SU-DHL-6 (cell line): Measurements from ENCODE around the gene RFXAP.
"Not testable (repeated sequence)": the region's sequence is repeated elsewhere in the genome, so short reads cannot be mapped to it uniquely, and the experiment has no call there.

ENCODE experiments used
- H2AFZ ChIP-seq: fragments of 200-600 bp; sonication (generic); 2 replicates; pipeline ENCODE4 v1.6.1; 2014; ENCODE audit warnings: low read depth, mild to moderate bottlenecking, moderate library complexity, mixed read lengths, antibody characterized with exemption, low read length; ENCODE audit not compliant: severe bottlenecking
- H3F3A ChIP-seq: fragments of 200-600 bp; shearing (Covaris generic); 2 replicates; pipeline ENCODE4 v1.6.0; 2016; ENCODE audit warnings: antibody characterized with exemption, mild to moderate bottlenecking; ENCODE audit not compliant: insufficient read depth
- H3K27ac ChIP-seq: fragments of 200-600 bp; sonication (generic); 2 replicates; pipeline ENCODE4 v1.5.1; 2016; ENCODE audit warnings: low read depth, mild to moderate bottlenecking, low read length, moderate library complexity, mixed read lengths
- H3K27me3 ChIP-seq: fragments of 200-600 bp; sonication (generic), shearing (Covaris generic); 2 replicates; pipeline ENCODE4 v1.6.0; 2014; ENCODE audit warnings: mild to moderate bottlenecking, low read length
- H3K36me3 ChIP-seq: fragments of 200-600 bp; sonication (generic); 2 replicates; pipeline ENCODE4 v1.6.1; 2014; ENCODE audit warnings: mild to moderate bottlenecking, low read length, mixed read lengths
- H3K4me2 ChIP-seq: fragments of 300-600, 200-600 bp; shearing (Covaris generic), sonication (generic); 2 replicates; pipeline ENCODE4 v1.6.0; 2014; ENCODE audit warnings: low read length, low read depth, mild to moderate bottlenecking; ENCODE audit not compliant: poor library complexity, severe bottlenecking
- H3K4me3 ChIP-seq: fragments of 200-600 bp; sonication (generic); 2 replicates; pipeline ENCODE4 v1.5.1; 2014; ENCODE audit warnings: antibody characterized with exemption, low read length, mild to moderate bottlenecking, mixed read lengths; ENCODE audit not compliant: insufficient read depth, poor library complexity, severe bottlenecking
- H3K79me2 ChIP-seq: fragments of 200-600 bp; sonication (generic); 2 replicates; pipeline ENCODE4 v1.6.1; 2014; ENCODE audit warnings: mild to moderate bottlenecking, low read length, moderate library complexity; ENCODE audit not compliant: insufficient read depth
- H3K9ac ChIP-seq: fragments of 200-600 bp; sonication (generic); 2 replicates; pipeline ENCODE4 v1.7.0; 2014; ENCODE audit warnings: mild to moderate bottlenecking, low read length
- H3K9me2 ChIP-seq: fragments of 200-600 bp; sonication (generic); replicated peaks from 2 replicates; pipeline ENCODE4 v1.6.1; 2014; ENCODE audit warnings: low read length; ENCODE audit not compliant: insufficient read depth
- H3K9me3 ChIP-seq: fragments of 200-600 bp; sonication (generic); 2 replicates; pipeline ENCODE4 v1.6.1; 2014; ENCODE audit warnings: low read length, mixed read lengths; ENCODE audit not compliant: insufficient read depth
- H4K20me1 ChIP-seq: fragments of 200-600 bp; sonication (generic); 2 replicates; pipeline ENCODE4 v1.6.1; 2014; ENCODE audit warnings: low read depth, mild to moderate bottlenecking, antibody characterized with exemption, low read length, moderate library complexity, mixed read lengths
- CTCF ChIP-seq: fragments of 200-600 bp; sonication (generic); IDR thresholded peaks from one replicate; pipeline ENCODE4 v1.5.1; 2017; ENCODE audit warnings: antibody characterized with exemption, mild to moderate bottlenecking, low read length, moderate library complexity; ENCODE audit not compliant: insufficient read depth, poor library complexity, severe bottlenecking
- EZH2phosphoT487 ChIP-seq: fragments of 200-600 bp; sonication (generic), shearing (Covaris generic); conservative IDR thresholded peaks from 2 replicates; pipeline ENCODE4 v1.6.1; 2018; ENCODE audit warnings: mild to moderate bottlenecking, antibody characterized with exemption, low read length, moderate library complexity, mixed read lengths

The RFXAP gene

GRCh38 chr13:36778083-36778671 is 40.8 kb upstream of the RFXAP start:
- Histone ChIP-seq H2AFZ (no peak overlapping the region), H3K4me3 (no peak overlapping the region), H3K9me2 (no peaks in the 10 kb centered on the region), H3K27ac (no peak overlapping the region), H3K9me3 (no peaks in the 10 kb centered on the region), H3K79me2 (no peaks in the 10 kb centered on the region), H3K4me2 (no peak overlapping the region), H3K9ac (no peak overlapping the region), H3F3A (no peaks in the 10 kb centered on the region), H3K36me3 (no peaks in the 10 kb centered on the region), H3K27me3 (no peaks in the 10 kb centered on the region), H4K20me1 (no peaks in the 10 kb centered on the region)
- no peak for TF ChIP-seq EZH2phosphoT487
- no peak for TF ChIP-seq CTCF

GRCh38 chr13:36783890-36784289 is 35.1 kb upstream of the RFXAP start:
- no peaks in the 10 kb centered on the region for H3K79me2 ChIP-seq
- H3K4me3 ChIP-seq, result no peak overlapping the region
- H3K27me3 ChIP-seq, result no peaks in the 10 kb centered on the region
- H3K9me2 ChIP-seq, result no peaks in the 10 kb centered on the region
- H3K9ac ChIP-seq, result no peak overlapping the region
- no peak overlapping the region for H3K27ac ChIP-seq
- no peak overlapping the region for H2AFZ ChIP-seq
- no peaks in the 10 kb centered on the region for H3K9me3 ChIP-seq
- TF ChIP-seq EZH2phosphoT487, result no peak
- no peak for TF ChIP-seq CTCF
- H4K20me1 ChIP-seq, result no peaks in the 10 kb centered on the region
- H3K4me2 ChIP-seq, result no peak overlapping the region
- H3K36me3 ChIP-seq, result no peaks in the 10 kb centered on the region
- no peaks in the 10 kb centered on the region for H3F3A ChIP-seq

- H4K20me1 ChIP-seq, H3K36me3 ChIP-seq, H3K9me3 ChIP-seq, H2AFZ ChIP-seq, H3K9me2 ChIP-seq, H3K27ac ChIP-seq, H3K4me2 ChIP-seq, H3K79me2 ChIP-seq, H3K9ac ChIP-seq, H3K27me3 ChIP-seq, H3K4me3 ChIP-seq, H3F3A ChIP-seq: not testable (repeated sequence)
Measured at GRCh38 chr13:36786175-36786574, 32.8 kb upstream of the RFXAP start.

GRCh38 chr13:36787181-36787580 is 31.8 kb upstream of the RFXAP start:
- no peaks in the 10 kb centered on the region for H3K79me2 ChIP-seq
- no peak overlapping the region for H3K9ac ChIP-seq
- no peaks in the 10 kb centered on the region for H3K9me2 ChIP-seq
- no peak overlapping the region for H3K4me3 ChIP-seq
- H3K9me3 ChIP-seq, result no peaks in the 10 kb centered on the region
- H3K27me3 ChIP-seq, result no peaks in the 10 kb centered on the region
- no peak overlapping the region for H2AFZ ChIP-seq
- no peak overlapping the region for H3K4me2 ChIP-seq
- H3K27ac ChIP-seq, result no peak overlapping the region
- H3K36me3 ChIP-seq, result no peaks in the 10 kb centered on the region
- H4K20me1 ChIP-seq, result no peaks in the 10 kb centered on the region
- H3F3A ChIP-seq, result no peaks in the 10 kb centered on the region
- TF ChIP-seq CTCF (no peak), EZH2phosphoT487 (no peak)
